ES-I3 (cell line): ENCODE measurements around the gene LIPI.
"Not testable (repeated sequence)": the region's sequence is repeated elsewhere in the genome, so short reads cannot be mapped to it uniquely, and the experiment has no call there.

Experiments used
- H3K36me3 ChIP-seq: 2 replicates; pipeline ENCODE4 v1.6.1; 2013; ENCODE audit warnings: mild to moderate bottlenecking, low read length, control low read depth, moderate library complexity; ENCODE audit not compliant: insufficient read depth
- H3K4me1 ChIP-seq: 2 replicates; pipeline ENCODE4 v1.6.1; 2013; ENCODE audit warnings: mild to moderate bottlenecking, control low read depth, low read length; ENCODE audit not compliant: insufficient read depth
- H3K9ac ChIP-seq: 2 replicates; pipeline ENCODE4 v1.6.1; 2013; ENCODE audit warnings: low read depth, mild to moderate bottlenecking, low read length, moderate library complexity
- H3K9me3 ChIP-seq: 2 replicates; pipeline ENCODE4 v1.6.1; 2013; ENCODE audit warnings: mild to moderate bottlenecking, low read length, moderate library complexity; ENCODE audit not compliant: control insufficient read depth, insufficient read depth

LIPI gene

GRCh38 chr21:14213164-14213563 lies 2.4 kb upstream of the LIPI start:
- Histone ChIP-seq H3K4me1 (no peaks in the 10 kb centered on the region), H3K9me3 (no peaks in the 10 kb centered on the region), H3K9ac (no peak overlapping the region), H3K36me3 (no peaks in the 10 kb centered on the region)

- no peak overlapping the region for H3K9ac ChIP-seq
- H3K4me1 ChIP-seq: no peaks in the 10 kb centered on the region
- H3K36me3 ChIP-seq: no peaks in the 10 kb centered on the region
- no peaks in the 10 kb centered on the region for H3K9me3 ChIP-seq
Observed at GRCh38 chr21:14206222-14206621, 4.5 kb downstream of the LIPI start.

GRCh38 chr21:14166463-14167223 lies 44.1 kb downstream of the LIPI start:
- not testable (repeated sequence) for H3K9ac ChIP-seq, H3K9me3 ChIP-seq, H3K4me1 ChIP-seq, H3K36me3 ChIP-seq

GRCh38 chr21:14143999-14144398 lies 66.8 kb downstream of the LIPI start:
- Histone ChIP-seq H3K9me3 (no peaks in the 10 kb centered on the region), H3K4me1 (no peaks in the 10 kb centered on the region), H3K9ac (no peak overlapping the region), H3K36me3 (no peaks in the 10 kb centered on the region)

- Histone ChIP-seq H3K4me1 (no peaks in the 10 kb centered on the region), H3K36me3 (peaks cover 2% of the 10 kb centered on the region; the same call in 1 of the 2 replicates), H3K9ac (no peak overlapping the region), H3K9me3 (no peaks in the 10 kb centered on the region)
Observed at GRCh38 chr21:14124266-14124665, 86.5 kb downstream of the LIPI start.

GRCh38 chr21:14121719-14122118 lies 89.0 kb downstream of the LIPI start:
- Histone ChIP-seq H3K36me3 (peaks cover 2% of the 10 kb centered on the region; the same call in 1 of the 2 replicates), H3K9me3 (no peaks in the 10 kb centered on the region), H3K4me1 (no peaks in the 10 kb centered on the region), H3K9ac (no peak overlapping the region)

GRCh38 chr21:14120091-14120734 lies 90.5 kb downstream of the LIPI start:
- Histone ChIP-seq H3K36me3 (peaks cover 2% of the 10 kb centered on the region; the same call in 1 of the 2 replicates), H3K9me3 (no peaks in the 10 kb centered on the region), H3K9ac (no peak overlapping the region), H3K4me1 (no peaks in the 10 kb centered on the region)

- H3K9ac ChIP-seq: no peak overlapping the region
- H3K4me1 ChIP-seq: no peaks in the 10 kb centered on the region
- H3K9me3 ChIP-seq: no peaks in the 10 kb centered on the region
- peaks cover 2% of the 10 kb centered on the region; the same call in 1 of the 2 replicates for H3K36me3 ChIP-seq
Observed at GRCh38 chr21:14119038-14119437, 91.7 kb downstream of the LIPI start.

- Histone ChIP-seq H3K36me3 (no peaks in the 10 kb centered on the region), H3K4me1 (no peaks in the 10 kb centered on the region), H3K9me3 (no peaks in the 10 kb centered on the region), H3K9ac (no peak overlapping the region)
Observed at GRCh38 chr21:14116080-14116481, 94.7 kb downstream of the LIPI start.

GRCh38 chr21:14115646-14116045 lies 95.1 kb downstream of the LIPI start:
- H3K4me1 ChIP-seq: no peaks in the 10 kb centered on the region
- no peaks in the 10 kb centered on the region for H3K36me3 ChIP-seq
- H3K9ac ChIP-seq: no peak overlapping the region
- H3K9me3 ChIP-seq: no peaks in the 10 kb centered on the region

GRCh38 chr21:14114251-14114650 lies 96.5 kb downstream of the LIPI start:
- Histone ChIP-seq H3K36me3 (no peaks in the 10 kb centered on the region), H3K9ac (no peak overlapping the region), H3K4me1 (no peaks in the 10 kb centered on the region), H3K9me3 (no peaks in the 10 kb centered on the region)

- H3K9ac ChIP-seq, H3K9me3 ChIP-seq, H3K36me3 ChIP-seq, H3K4me1 ChIP-seq: not testable (repeated sequence)
Observed at GRCh38 chr21:14104564-14104963, 106.2 kb downstream of the LIPI start.

- Histone ChIP-seq H3K4me1 (peaks cover 3% of the 10 kb centered on the region; the same call in 1 of the 2 replicates), H3K9ac (no peak overlapping the region), H3K9me3 (no peaks in the 10 kb centered on the region), H3K36me3 (0 out of 2 replicates have a peak, but pooled peaks cover 6% of the 10 kb centered on the region)
Observed at GRCh38 chr21:14099570-14099969, 111.2 kb downstream of the LIPI start.

- peaks cover 1% of the 10 kb centered on the region; the same call in 1 of the 2 replicates for H3K4me1 ChIP-seq
- 0 out of 2 replicates have a peak, but pooled peaks cover 6% of the 10 kb centered on the region for H3K36me3 ChIP-seq
Observed at GRCh38 chr21:14097881-14098499, 112.8 kb downstream of the LIPI start.

GRCh38 chr21:14096577-14096976 lies 114.2 kb downstream of the LIPI start:
- H3K4me1 ChIP-seq: no peaks in the 10 kb centered on the region

More at GRCh38 chr21:14097881-14098499, 112.8 kb downstream of the LIPI start:
- no peak overlapping the region for H3K9ac ChIP-seq
- no peaks in the 10 kb centered on the region for H3K9me3 ChIP-seq

More at GRCh38 chr21:14096577-14096976, 114.2 kb downstream of the LIPI start:
- no peaks in the 10 kb centered on the region for H3K9me3 ChIP-seq
- H3K36me3 ChIP-seq: 0 out of 2 replicates have a peak, but pooled peaks cover 6% of the 10 kb centered on the region
- no peak overlapping the region for H3K9ac ChIP-seq
